ENCODE results near the gene NSD1. TPM values are rescaled to one million over a fixed set of nuclear protein-coding genes. Genes with fewer than 3 reads are reported as not detected.

The NSD1 gene
- total and polyA plus RNA-seq, 10 of the 15 experiments (the other 5 are each of a cell fraction or from before 2014, with no cell fraction given) = 7.0 to 57.9 (median 30.4) TPM

GRCh38 chr5:177249761-177250537 is 116.4 kb downstream of the NSD1 start:
- ATAC-seq (no peak), FAIRE-seq (no peak), DNase-seq (ENCODE audit: low read depth, low spot score) (no peak)
- intact Hi-C loops (cut with micrococcal nuclease; ENCODE audit: unreplicated experiment) = no loop called here
- Histone ChIP-seq H2AFZ (ENCODE audit: control insufficient read depth, low read depth, low read length) (no peak overlapping the region), H3K27ac (ENCODE audit: control insufficient read depth, insufficient read depth) (no peak overlapping the region), H4K20me1 (ENCODE audit: control insufficient read depth, insufficient read depth) (no peaks in the 10 kb centered on the region), H3K4me2 (ENCODE audit: control insufficient read depth, insufficient read depth) (no peak overlapping the region), H3K27me3 (replicated peaks in 1 of 2; ENCODE audit: control insufficient read depth in 2 of 2, insufficient read depth in 2 of 2, low read length in 1 of 2) (no peaks in the 10 kb centered on the region), H3K4me1 (ENCODE audit: control insufficient read depth, insufficient read depth, low read length) (no peaks in the 10 kb centered on the region), H3K79me2 (ENCODE audit: control insufficient read depth, insufficient read depth, low read length) (no peaks in the 10 kb centered on the region), H3K9ac (ENCODE audit: control insufficient read depth, insufficient read depth, low read length) (no peak overlapping the region), H3K9me3 (replicated peaks; ENCODE audit: control insufficient read depth, insufficient read depth, low read length) (no peaks in the 10 kb centered on the region), H3K36me3 (ENCODE audit: control insufficient read depth in 2 of 2, insufficient read depth in 2 of 2, low read length in 1 of 2) (peaks cover 12 to 36% of the 10 kb centered on the region in 2 experiments), H3K4me3 (no peak overlapping the region)
- in situ Hi-C loops (cut with MboI) = no loop called here
- ChIA-PET CTCF (interaction anchor here (2.7 kb wide), 1 partner anchor 14 kb away, joined by 13 read pairs; no protein-coding TSS in a partner anchor), POLR2A (no interaction called here), SMC1A (ENCODE audit: uncharacterized antibody, unreplicated experiment) (interaction anchor here (0.6 to 2.2 kb wide), 2 partner anchors 16 to 27 kb away, joined by 3 to 5 read pairs; no protein-coding TSS in a partner anchor), RAD21 (ENCODE audit: unreplicated experiment) (interaction anchor here (1.5 kb wide), 1 partner anchor 136 kb away, joined by 4 read pairs; no protein-coding TSS in a partner anchor)
- BruUV-seq (replicated peaks) = no TSS peak
- 72% methylated on average over 8 of the region's 8 CpGs for WGBS (ENCODE audit: insufficient coverage, insufficient replicate concordance, low lambda C conversion rate, missing lambda C conversion rate)
- TF ChIP-seq NFXL1 (IDR thresholded peaks at IDR 0.05; ENCODE audit: borderline replicate concordance) (no peak), CREB1 (IDR thresholded peaks at IDR 0.05; ENCODE audit: low read depth) (no peak), HDAC6 (IDR thresholded peaks at IDR 0.05; ENCODE audit: unreplicated experiment) (no peak), HSF1 (IDR thresholded peaks at IDR 0.05; ENCODE audit: low read depth, low read length) (no peak), CUX1 (IDR thresholded peaks at IDR 0.05; ENCODE audit: insufficient replicate concordance, low read depth, low read length) (no peak), JUND (IDR thresholded peaks at IDR 0.05; ENCODE audit: low read depth, low read length) (no peak), ZZZ3 (IDR thresholded peaks at IDR 0.05; ENCODE audit: control insufficient read depth, insufficient read length, low read depth) (no peak), IRF5 (IDR thresholded peaks at IDR 0.05; ENCODE audit: borderline replicate concordance) (no peak), MTA2 (IDR thresholded peaks at IDR 0.05; ENCODE audit: low read depth) (no peak), E2F4 (IDR thresholded peaks at IDR 0.05; ENCODE audit: low read depth, low read length) (no peak), BMI1 (IDR thresholded peaks at IDR 0.05; ENCODE audit: borderline replicate concordance) (no peak), MEF2A (IDR thresholded peaks at IDR 0.05; ENCODE audit: insufficient read depth, low read depth, low read length) (no peak)
